HL-60 (cell line): Measurements from ENCODE around the gene SYCN.

Experiments
- DNase-seq, 2 experiments: peaks; one replicate each; pipeline ENCODE4 v3.0.0-alpha.2; 2010 to 2020; ENCODE audit warnings: low read depth in 1 of 2, low spot score in 1 of 2
- H3K27ac ChIP-seq: fragments of 250-450 bp; sonication (Bioruptor Pico); replicated peaks from 2 replicates; pipeline ENCODE4 v1.5.1; 2020; ENCODE audit warnings: mild to moderate bottlenecking, moderate library complexity
- H3K27me3 ChIP-seq: fragments of 250-450 bp; sonication (Bioruptor Pico); 2 replicates; pipeline ENCODE4 v1.5.1; 2021; ENCODE audit warnings: mild to moderate bottlenecking, moderate library complexity; ENCODE audit not compliant: insufficient read depth, poor library complexity, severe bottlenecking
- H3K4me3 ChIP-seq: replicated peaks from 2 replicates; pipeline ENCODE4 v1.5.1; 2011; ENCODE audit warnings: mild to moderate bottlenecking, control low read depth, low read length; ENCODE audit not compliant: insufficient read depth
- GABPA ChIP-seq: IDR thresholded peaks from 2 replicates; pipeline ENCODE4 v1.6.1; 2012; ENCODE audit warnings: low read depth
- POLR2AphosphoS5 ChIP-seq: IDR thresholded peaks from 2 replicates; pipeline ENCODE4 v1.6.1; 2012; ENCODE audit warnings: low read depth
- REST ChIP-seq: IDR thresholded peaks from 2 replicates; pipeline ENCODE4 v1.6.1; 2012; ENCODE audit warnings: low read depth; ENCODE audit not compliant: insufficient replicate concordance
- SPI1 ChIP-seq: IDR thresholded peaks from 2 replicates; pipeline ENCODE4 v1.6.1; 2012; ENCODE audit warnings: low read depth, mild to moderate bottlenecking, borderline replicate concordance
- TF ChIP-seq, protein P1 (sequence below): IDR thresholded peaks from one replicate; pipeline ENCODE4 v1.5.1; 2011; ENCODE audit warnings: low read length, control low read depth, inconsistent platforms; ENCODE audit not compliant: insufficient read depth

SYCN gene

GRCh38 chr19:39237200-39238184, 33.4 kb upstream of the SYCN start:
- peak; percentile 20 to 23 for DNase-seq
- H3K4me3 ChIP-seq, result no peak overlapping the region
- TF ChIP-seq, protein P1, sequence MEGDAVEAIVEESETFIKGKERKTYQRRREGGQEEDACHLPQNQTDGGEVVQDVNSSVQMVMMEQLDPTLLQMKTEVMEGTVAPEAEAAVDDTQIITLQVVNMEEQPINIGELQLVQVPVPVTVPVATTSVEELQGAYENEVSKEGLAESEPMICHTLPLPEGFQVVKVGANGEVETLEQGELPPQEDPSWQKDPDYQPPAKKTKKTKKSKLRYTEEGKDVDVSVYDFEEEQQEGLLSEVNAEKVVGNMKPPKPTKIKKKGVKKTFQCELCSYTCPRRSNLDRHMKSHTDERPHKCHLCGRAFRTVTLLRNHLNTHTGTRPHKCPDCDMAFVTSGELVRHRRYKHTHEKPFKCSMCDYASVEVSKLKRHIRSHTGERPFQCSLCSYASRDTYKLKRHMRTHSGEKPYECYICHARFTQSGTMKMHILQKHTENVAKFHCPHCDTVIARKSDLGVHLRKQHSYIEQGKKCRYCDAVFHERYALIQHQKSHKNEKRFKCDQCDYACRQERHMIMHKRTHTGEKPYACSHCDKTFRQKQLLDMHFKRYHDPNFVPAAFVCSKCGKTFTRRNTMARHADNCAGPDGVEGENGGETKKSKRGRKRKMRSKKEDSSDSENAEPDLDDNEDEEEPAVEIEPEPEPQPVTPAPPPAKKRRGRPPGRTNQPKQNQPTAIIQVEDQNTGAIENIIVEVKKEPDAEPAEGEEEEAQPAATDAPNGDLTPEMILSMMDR, result no peak
- TF ChIP-seq SPI1 (no peak), REST (no peak), GABPA (no peak), POLR2AphosphoS5 (no peak)
- no peaks in the 10 kb centered on the region for H3K27me3 ChIP-seq
- H3K27ac ChIP-seq, result no peak overlapping the region

DNA sequence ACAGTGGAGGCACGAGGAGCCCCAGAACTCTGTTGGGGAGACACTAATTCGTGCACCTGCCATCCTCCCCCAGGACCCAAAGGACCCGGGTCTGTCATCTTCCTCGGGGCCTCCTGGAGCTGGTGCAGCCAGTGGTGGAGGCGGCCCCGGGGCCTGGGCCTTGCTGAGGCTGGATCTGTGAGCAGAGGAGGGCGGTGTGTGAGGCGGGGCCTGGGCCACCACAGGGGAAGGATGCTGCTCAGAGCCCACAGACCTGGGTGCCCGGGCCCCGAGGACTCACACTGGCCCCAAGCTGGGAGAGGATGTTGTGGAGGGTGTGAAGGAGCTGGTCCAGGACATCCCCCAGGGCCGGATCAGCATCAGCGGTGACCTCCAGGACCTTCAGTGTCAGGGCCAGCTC, 32.5 kb upstream of the SYCN start:
- TF ChIP-seq REST, result no peak
- TF ChIP-seq POLR2AphosphoS5, result no peak
- DNase-seq, result no peak
- H3K27me3 ChIP-seq, result no peaks in the 10 kb centered on the region

DNA sequence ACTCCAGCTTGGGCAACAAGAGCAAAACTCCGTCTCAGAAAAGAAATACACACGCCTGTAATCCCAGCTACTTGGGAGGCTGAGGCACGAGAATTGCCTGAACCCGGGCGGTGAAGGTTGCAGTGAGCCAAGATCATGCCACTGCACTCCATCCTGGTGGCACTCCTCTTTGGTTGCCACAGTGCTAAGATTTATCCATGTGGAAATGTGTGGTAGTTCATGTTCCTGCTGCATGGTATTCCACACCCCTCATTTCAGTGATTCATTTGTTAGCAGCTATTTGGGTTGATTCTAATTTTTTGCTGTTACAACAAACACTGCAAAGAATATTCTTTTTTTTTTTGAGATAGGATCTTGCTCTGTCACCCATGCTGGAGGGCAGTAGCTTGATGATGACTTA, 28.6 kb upstream of the SYCN start:
- Histone ChIP-seq H3K27ac (no peak overlapping the region), H3K27me3 (no peaks in the 10 kb centered on the region), H3K4me3 (no peak overlapping the region)
- no peak for DNase-seq
- TF ChIP-seq POLR2AphosphoS5 (no peak), GABPA (no peak), REST (no peak), SPI1 (no peak)
- TF ChIP-seq, protein P1, result no peak

More for the DNA sequence above, 32.5 kb upstream of the SYCN start:
- Histone ChIP-seq H3K4me3 (no peak overlapping the region), H3K27ac (no peak overlapping the region)
